Neural cell (in vitro differentiated cells): ENCODE measurements around the gene HBE1. TPM values are rescaled to one million over a fixed set of nuclear protein-coding genes. Genes with fewer than 3 reads are reported as not detected.
"Not testable (repeated sequence)": the region's sequence is repeated elsewhere in the genome, so short reads cannot be mapped to it uniquely, and the experiment has no call there.

Source experiments
- H2AFZ ChIP-seq: fragments of 200-600, 300-800 bp; sonication (generic), shearing (Covaris generic); 2 replicates; pipeline ENCODE4 v1.6.0; 2014; ENCODE audit warnings: low read depth, mild to moderate bottlenecking, antibody characterized with exemption, low read length, moderate library complexity
- H3F3A ChIP-seq: fragments of 200-600 bp; shearing (Covaris generic); 2 replicates; pipeline ENCODE4 v1.6.1; 2016; ENCODE audit warnings: mild to moderate bottlenecking, moderate library complexity, mixed read lengths, antibody characterized with exemption, low read length; ENCODE audit not compliant: insufficient read depth, poor library complexity, severe bottlenecking
- H3K27ac ChIP-seq: fragments of 200-600, 300-800 bp; sonication (generic), shearing (Covaris generic); 2 replicates; pipeline ENCODE4 v1.5.1; 2014; ENCODE audit warnings: mild to moderate bottlenecking, low read length, moderate library complexity
- H3K27me3 ChIP-seq: fragments of 300-800, 200-600 bp; sonication (generic), shearing (Covaris generic); 2 replicates; pipeline ENCODE4 v1.6.0; 2014; ENCODE audit warnings: mild to moderate bottlenecking, low read depth, low read length, moderate library complexity; ENCODE audit not compliant: insufficient read depth
- H3K36me3 ChIP-seq: fragments of 300-800, 200-600 bp; sonication (generic), shearing (Covaris generic); 2 replicates; pipeline ENCODE4 v1.5.1; 2014; ENCODE audit warnings: mild to moderate bottlenecking, antibody characterized with exemption, low read length, moderate library complexity; ENCODE audit not compliant: insufficient read depth
- H3K4me2 ChIP-seq: fragments of 300-800, 200-600 bp; sonication (generic), shearing (Covaris generic); 2 replicates; pipeline ENCODE4 v1.6.0; 2014; ENCODE audit warnings: mild to moderate bottlenecking, low read length
- H3K4me3 ChIP-seq: fragments of 300-800, 200-600 bp; sonication (generic), shearing (Covaris generic); 2 replicates; pipeline ENCODE4 v1.5.1; 2014; ENCODE audit warnings: mild to moderate bottlenecking, low read length, moderate library complexity
- H3K79me2 ChIP-seq: fragments of 200-600 bp; shearing (Covaris generic); replicated peaks from 2 replicates; pipeline ENCODE4 v1.6.0; 2014; ENCODE audit warnings: mild to moderate bottlenecking, low read length, moderate library complexity; ENCODE audit not compliant: insufficient read depth
- H3K9ac ChIP-seq: fragments of 300-800, 200-600 bp; sonication (generic), shearing (Covaris generic); 2 replicates; pipeline ENCODE4 v1.6.1; 2016; ENCODE audit warnings: mild to moderate bottlenecking, low read length, mixed read lengths
- H3K9me2 ChIP-seq: fragments of 200-600 bp; shearing (Covaris generic); 2 replicates; pipeline ENCODE4 v1.6.1; 2016; ENCODE audit warnings: mild to moderate bottlenecking, low read length, mixed read lengths; ENCODE audit not compliant: insufficient read depth
- H3K9me3 ChIP-seq: fragments of 200-600, 300-800 bp; sonication (generic), shearing (Covaris generic); 2 replicates; pipeline ENCODE4 v1.6.1; 2016; ENCODE audit warnings: mild to moderate bottlenecking, mixed run types, low read length, moderate library complexity, mixed read lengths
- H4K20me1 ChIP-seq: fragments of 200-600 bp; shearing (Covaris generic); 2 replicates; pipeline ENCODE4 v1.6.1; 2016; ENCODE audit warnings: mild to moderate bottlenecking, mixed run types; ENCODE audit not compliant: insufficient read depth
- CTCF ChIP-seq: fragments of 450-650 bp; IDR thresholded peaks from 2 replicates; pipeline ENCODE4 v1.5.1; 2014; ENCODE audit warnings: antibody characterized with exemption, mild to moderate bottlenecking, moderate library complexity; ENCODE audit not compliant: poor library complexity, severe bottlenecking
- EP300 ChIP-seq: fragments of 450-650 bp; conservative IDR thresholded peaks from 2 replicates; pipeline ENCODE4 v1.6.1; 2014; ENCODE audit warnings: antibody characterized with exemption, mild to moderate bottlenecking, moderate library complexity; ENCODE audit not compliant: poor library complexity, severe bottlenecking
- EZH2 ChIP-seq: fragments of 200-600, 300-800 bp; shearing (Covaris generic), sonication (generic); IDR thresholded peaks from 2 replicates; pipeline ENCODE4 v1.6.1; 2014; ENCODE audit warnings: antibody characterized with exemption, low read length, borderline replicate concordance, mild to moderate bottlenecking; ENCODE audit not compliant: insufficient read depth, poor library complexity, severe bottlenecking
- MXI1 ChIP-seq: fragments of 450-650 bp; conservative IDR thresholded peaks from 2 replicates; pipeline ENCODE4 v1.6.1; 2014; ENCODE audit warnings: antibody characterized with exemption, mild to moderate bottlenecking; ENCODE audit not compliant: poor library complexity, severe bottlenecking
- POLR2AphosphoS5 ChIP-seq: IDR thresholded peaks from 2 replicates; pipeline ENCODE4 v1.6.1; 2012
- RAD21 ChIP-seq: fragments of 450-650 bp; conservative IDR thresholded peaks from 2 replicates; pipeline ENCODE4 v1.6.1; 2014; ENCODE audit warnings: antibody characterized with exemption, mild to moderate bottlenecking, moderate library complexity
- REST ChIP-seq: IDR thresholded peaks from 2 replicates; pipeline ENCODE4 v1.6.1; 2012; ENCODE audit warnings: borderline replicate concordance
- SMC3 ChIP-seq: fragments of 450-650 bp; conservative IDR thresholded peaks from 2 replicates; pipeline ENCODE4 v1.6.1; 2014; ENCODE audit warnings: antibody characterized with exemption, mild to moderate bottlenecking, moderate library complexity; ENCODE audit not compliant: poor library complexity
- TAF1 ChIP-seq: IDR thresholded peaks from 2 replicates; pipeline ENCODE4 v1.6.1; 2012; ENCODE audit warnings: low read depth
- polyA plus RNA-seq: library from polyadenylated mRNA; depleted of rRNA; stranded (reverse); fragments of >200 nt; gene quantifications from 2 replicates; pipeline ENCODE4 v1.2.3, GENCODE V29; 2014

Gene HBE1
- polyA plus RNA-seq, 1 donor from 2014 or later: not detected

GRCh38 chr11:5258543-5259262 lies 11.0 kb downstream of the HBE1 start:
- no peak overlapping the region for H2AFZ ChIP-seq
- no peaks in the 10 kb centered on the region for H3K36me3 ChIP-seq
- H3F3A ChIP-seq: no peaks in the 10 kb centered on the region
- H3K9ac ChIP-seq: no peak overlapping the region
- no peaks in the 10 kb centered on the region for H3K27me3 ChIP-seq
- TF ChIP-seq MXI1: no peak
- no peak for TF ChIP-seq REST
- TF ChIP-seq RAD21: no peak
- TF ChIP-seq POLR2AphosphoS5: no peak
- no peak for TF ChIP-seq TAF1
- TF ChIP-seq CTCF: no peak
- no peak for TF ChIP-seq EZH2
- no peak for TF ChIP-seq EP300
- no peak overlapping the region for H3K4me3 ChIP-seq
- H3K27ac ChIP-seq: no peak overlapping the region
- H3K4me2 ChIP-seq: no peak overlapping the region
- no peaks in the 10 kb centered on the region for H3K9me2 ChIP-seq
- H4K20me1 ChIP-seq: no peaks in the 10 kb centered on the region
- H3K79me2 ChIP-seq: no peaks in the 10 kb centered on the region
- no peaks in the 10 kb centered on the region for H3K9me3 ChIP-seq

- Histone ChIP-seq H4K20me1 (no peaks in the 10 kb centered on the region), H3F3A (no peaks in the 10 kb centered on the region), H3K4me2 (no peak overlapping the region), H3K9me2 (no peaks in the 10 kb centered on the region), H3K9me3 (no peaks in the 10 kb centered on the region), H2AFZ (no peak overlapping the region), H3K27ac (no peak overlapping the region), H3K79me2 (no peaks in the 10 kb centered on the region), H3K27me3 (no peaks in the 10 kb centered on the region), H3K36me3 (no peaks in the 10 kb centered on the region), H3K9ac (no peak overlapping the region), H3K4me3 (no peak overlapping the region)
- TF ChIP-seq MXI1 (no peak), CTCF (no peak), POLR2AphosphoS5 (no peak), TAF1 (no peak), RAD21 (no peak), EP300 (no peak), SMC3 (no peak), REST (no peak), EZH2 (no peak)
Observed at GRCh38 chr11:5257296-5257695, 12.4 kb downstream of the HBE1 start.

GRCh38 chr11:5254646-5255413 lies 14.9 kb downstream of the HBE1 start, which contains the start of gene HBG2:
Gene HBG2 (minus strand): TSS chr11:5254781. CDS start chr11:5254728, 53 bp downstream.
- not testable (repeated sequence) for H3K27ac ChIP-seq, H3K4me2 ChIP-seq, H3K9me2 ChIP-seq, H3K9me3 ChIP-seq, H3F3A ChIP-seq, H3K27me3 ChIP-seq, H3K79me2 ChIP-seq, H3K36me3 ChIP-seq, H3K9ac ChIP-seq, H4K20me1 ChIP-seq, H2AFZ ChIP-seq, H3K4me3 ChIP-seq
